BE2C (cell line): ENCODE results near the gene SPRED2.

Source experiments
- DNase-seq: peaks from one replicate; pipeline ENCODE4 v3.0.0-alpha.2; 2020
- H3K27me3 ChIP-seq: fragments of 250-450 bp; sonication (Bioruptor Pico); 2 replicates; pipeline ENCODE4 v1.5.1; 2020; ENCODE audit warnings: mild to moderate bottlenecking
- H3K36me3 ChIP-seq: fragments of 250-450 bp; sonication (Bioruptor Pico); 2 replicates; pipeline ENCODE4 v1.5.1; 2020; ENCODE audit warnings: mild to moderate bottlenecking
- H3K4me1 ChIP-seq: fragments of 250-450 bp; sonication (Bioruptor Pico); 2 replicates; pipeline ENCODE4 v1.5.1; 2020
- H3K4me3 ChIP-seq: 2 replicates; pipeline ENCODE4 v1.5.1; 2011; ENCODE audit warnings: low read depth, low read length
- H3K9me3 ChIP-seq: fragments of 250-450 bp; sonication (Bioruptor Pico); 2 replicates; pipeline ENCODE4 v1.5.1; 2020
- TF ChIP-seq, protein P1 (sequence below): IDR thresholded peaks from 2 replicates; pipeline ENCODE4 v1.5.1; 2012; ENCODE audit warnings: mild to moderate bottlenecking, low read depth, low read length

The SPRED2 gene

GRCh38 chr2:65305934-65306333 lies 126.5 kb downstream of the SPRED2 start:
- H3K9me3 ChIP-seq, result no peaks in the 10 kb centered on the region
- no peaks in the 10 kb centered on the region for H3K27me3 ChIP-seq
- TF ChIP-seq, protein P1, sequence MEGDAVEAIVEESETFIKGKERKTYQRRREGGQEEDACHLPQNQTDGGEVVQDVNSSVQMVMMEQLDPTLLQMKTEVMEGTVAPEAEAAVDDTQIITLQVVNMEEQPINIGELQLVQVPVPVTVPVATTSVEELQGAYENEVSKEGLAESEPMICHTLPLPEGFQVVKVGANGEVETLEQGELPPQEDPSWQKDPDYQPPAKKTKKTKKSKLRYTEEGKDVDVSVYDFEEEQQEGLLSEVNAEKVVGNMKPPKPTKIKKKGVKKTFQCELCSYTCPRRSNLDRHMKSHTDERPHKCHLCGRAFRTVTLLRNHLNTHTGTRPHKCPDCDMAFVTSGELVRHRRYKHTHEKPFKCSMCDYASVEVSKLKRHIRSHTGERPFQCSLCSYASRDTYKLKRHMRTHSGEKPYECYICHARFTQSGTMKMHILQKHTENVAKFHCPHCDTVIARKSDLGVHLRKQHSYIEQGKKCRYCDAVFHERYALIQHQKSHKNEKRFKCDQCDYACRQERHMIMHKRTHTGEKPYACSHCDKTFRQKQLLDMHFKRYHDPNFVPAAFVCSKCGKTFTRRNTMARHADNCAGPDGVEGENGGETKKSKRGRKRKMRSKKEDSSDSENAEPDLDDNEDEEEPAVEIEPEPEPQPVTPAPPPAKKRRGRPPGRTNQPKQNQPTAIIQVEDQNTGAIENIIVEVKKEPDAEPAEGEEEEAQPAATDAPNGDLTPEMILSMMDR, result no peak
- no peak overlapping the region for H3K4me3 ChIP-seq
- H3K36me3 ChIP-seq, result no peaks in the 10 kb centered on the region
- no peak for DNase-seq
- H3K4me1 ChIP-seq, result no peaks in the 10 kb centered on the region

DNA sequence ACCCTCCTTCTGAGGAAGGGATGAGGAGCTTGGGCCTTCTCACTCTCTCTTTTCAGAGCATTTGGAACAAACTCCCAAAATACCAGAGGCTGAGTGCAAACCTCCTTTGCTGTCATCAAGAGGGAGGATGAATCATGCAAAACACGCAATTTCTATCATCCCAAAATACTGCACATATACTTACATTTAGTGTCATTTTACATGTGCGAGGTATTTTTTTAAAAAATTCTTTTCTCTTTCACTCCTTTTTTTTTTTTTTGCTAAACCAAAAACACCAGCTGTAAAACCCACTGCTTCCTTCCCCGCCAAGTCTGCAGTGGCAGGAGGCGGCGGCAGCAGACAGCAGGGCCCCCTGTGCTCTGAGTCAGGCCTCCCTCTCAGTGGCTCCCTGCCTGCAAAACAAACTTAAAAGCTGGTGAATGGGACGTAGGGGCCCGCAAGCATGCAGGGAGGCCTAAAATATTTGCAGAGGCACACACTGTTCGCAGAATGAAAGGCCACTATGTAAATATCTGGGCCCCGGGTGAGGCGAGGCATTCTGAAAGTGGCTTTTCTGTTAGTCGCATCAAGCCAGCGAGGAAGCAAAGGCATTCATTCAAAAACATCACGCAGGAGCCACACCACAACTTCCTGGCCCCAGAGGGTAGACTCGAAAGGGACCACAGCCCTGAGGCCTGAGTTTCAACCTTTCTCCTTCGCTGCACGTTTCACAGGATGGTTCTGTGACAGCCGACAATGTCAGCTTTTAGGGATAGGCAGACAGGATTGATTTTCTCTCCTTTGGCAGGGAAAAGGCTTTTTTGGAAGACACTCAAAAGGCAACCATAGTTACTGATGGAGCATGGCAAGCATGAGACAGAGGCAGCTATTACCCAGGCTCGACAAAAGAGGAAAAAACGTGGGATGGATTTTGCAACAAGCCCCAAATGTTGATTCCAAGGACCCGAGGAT lies 131.4 kb downstream of the SPRED2 start:
- TF ChIP-seq, protein P1, result no peak
- Histone ChIP-seq H3K4me1 (no peaks in the 10 kb centered on the region), H3K9me3 (no peaks in the 10 kb centered on the region), H3K36me3 (no peaks in the 10 kb centered on the region), H3K4me3 (no peak overlapping the region), H3K27me3 (no peaks in the 10 kb centered on the region)
- no peak for DNase-seq

DNA sequence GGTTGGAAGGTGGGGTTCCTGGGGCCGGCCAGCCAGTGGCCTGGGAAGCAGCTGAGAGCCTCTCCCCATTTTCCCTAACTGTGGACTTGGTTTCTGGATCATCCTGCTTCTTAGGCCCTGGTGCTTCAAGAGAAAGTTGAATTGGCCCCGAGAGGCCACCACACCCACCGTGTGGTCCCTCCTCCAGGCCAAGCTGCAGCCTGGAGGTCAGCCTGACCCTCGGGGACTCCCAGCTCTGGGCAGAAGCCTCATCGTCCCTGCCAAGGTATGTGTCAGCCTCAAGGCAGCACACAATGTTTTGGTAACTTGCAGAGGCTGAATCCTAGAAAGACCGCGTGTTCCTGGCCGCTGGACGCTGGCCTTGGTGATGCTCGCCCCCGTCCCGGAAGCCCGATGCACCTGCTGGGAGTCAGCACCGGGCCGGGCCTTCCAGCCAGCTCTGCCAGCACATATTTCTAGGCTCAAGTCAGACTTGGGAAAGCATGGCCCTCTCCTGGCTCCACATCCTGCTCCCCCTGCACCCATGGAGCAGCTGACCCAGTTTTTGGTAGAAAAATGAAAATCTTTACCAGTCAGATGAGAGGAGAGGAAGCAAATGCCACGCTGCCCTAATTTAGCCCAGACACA lies 132.2 kb downstream of the SPRED2 start:
- TF ChIP-seq, protein P1, result no peak
- H3K4me3 ChIP-seq, result no peak overlapping the region
- no peaks in the 10 kb centered on the region for H3K4me1 ChIP-seq
- no peaks in the 10 kb centered on the region for H3K27me3 ChIP-seq
- H3K36me3 ChIP-seq, result no peaks in the 10 kb centered on the region
- no peaks in the 10 kb centered on the region for H3K9me3 ChIP-seq
- DNase-seq, result no peak

DNA sequence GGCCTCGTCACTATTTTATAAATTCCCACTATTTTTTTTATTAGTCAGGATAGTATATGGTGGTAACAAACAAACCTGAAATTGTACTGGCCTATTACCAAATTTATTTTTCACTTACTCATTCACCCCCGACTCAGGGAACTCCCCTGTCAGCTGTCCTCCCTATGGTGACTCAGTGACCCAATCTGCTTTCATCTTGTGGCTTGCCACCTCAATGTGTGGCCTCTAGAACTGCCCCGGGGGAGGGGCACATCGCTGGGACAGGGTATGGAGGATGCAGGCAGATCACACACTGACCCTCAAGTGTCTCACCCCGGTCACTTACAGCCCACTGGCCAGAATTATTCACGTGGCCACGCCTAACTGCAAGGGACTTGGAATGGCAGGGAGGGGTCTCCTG lies 133.2 kb downstream of the SPRED2 start:
- TF ChIP-seq, protein P1, result no peak
- no peaks in the 10 kb centered on the region for H3K4me1 ChIP-seq
- DNase-seq, result no peak
- H3K9me3 ChIP-seq, result no peaks in the 10 kb centered on the region
- H3K27me3 ChIP-seq, result no peaks in the 10 kb centered on the region
- no peak overlapping the region for H3K4me3 ChIP-seq
- H3K36me3 ChIP-seq, result no peaks in the 10 kb centered on the region

GRCh38 chr2:65298089-65298488 lies 134.3 kb downstream of the SPRED2 start:
- Histone ChIP-seq H3K4me3 (no peak overlapping the region), H3K4me1 (no peaks in the 10 kb centered on the region), H3K36me3 (no peaks in the 10 kb centered on the region), H3K27me3 (no peaks in the 10 kb centered on the region), H3K9me3 (no peaks in the 10 kb centered on the region)
- TF ChIP-seq, protein P1, result no peak
- DNase-seq, result no peak

DNA sequence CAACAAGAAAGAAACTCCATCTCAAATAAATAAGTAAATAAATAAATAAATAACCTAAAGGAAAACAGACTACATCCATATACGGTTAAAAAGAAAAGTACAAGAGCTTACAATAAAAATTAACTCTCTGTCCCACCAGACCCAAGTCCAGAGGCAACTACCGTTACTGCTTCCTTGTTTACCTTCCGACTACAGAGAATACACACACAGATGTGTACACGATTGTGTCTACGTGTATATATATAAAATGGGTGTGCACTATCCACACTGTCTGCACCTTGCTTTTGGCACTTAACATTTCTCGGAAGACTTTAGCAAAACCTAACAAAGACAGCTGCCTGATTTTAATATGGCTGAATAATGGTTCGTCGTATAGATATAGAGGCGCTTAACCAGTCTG lies 134.9 kb downstream of the SPRED2 start:
- TF ChIP-seq, protein P1, result no peak
- Histone ChIP-seq H3K9me3 (no peaks in the 10 kb centered on the region), H3K4me3 (no peak overlapping the region), H3K4me1 (no peaks in the 10 kb centered on the region), H3K36me3 (no peaks in the 10 kb centered on the region), H3K27me3 (no peaks in the 10 kb centered on the region)
- DNase-seq, result no peak
